GM23338 (cell line): ENCODE data around the gene LYL1.

Source experiments
- EZH2 ChIP-seq: fragments of 200-600 bp; sonication (generic); IDR thresholded peaks from one replicate; pipeline ENCODE4 v1.8.0; 2017; ENCODE audit warnings: antibody characterized with exemption, mild to moderate bottlenecking, low read depth; ENCODE audit not compliant: unreplicated experiment
- EZH2phosphoT487 ChIP-seq: fragments of 200-600 bp; sonication (generic); IDR thresholded peaks from one replicate; pipeline ENCODE4 v1.8.1; 2018; ENCODE audit warnings: antibody characterized with exemption; ENCODE audit not compliant: unreplicated experiment
- POLR2AphosphoS5 ChIP-seq: IDR thresholded peaks from 2 replicates; pipeline ENCODE4 v1.6.1; 2016; ENCODE audit warnings: antibody characterized with exemption, low read depth
- STAT1 ChIP-seq: IDR thresholded peaks from one replicate; pipeline ENCODE4 v1.6.1; 2016; ENCODE audit warnings: antibody characterized with exemption; ENCODE audit not compliant: unreplicated experiment
- ZNF114 ChIP-seq: fragments of 250-450 bp; sonication (Bioruptor Pico); IDR thresholded peaks from 2 replicates; pipeline ENCODE4 v1.5.0; 2020; ENCODE audit warnings: mild to moderate bottlenecking, moderate library complexity
- TF ChIP-seq, protein P1 (sequence below), 2 experiments: fragments of 200-600 bp in 1 of 2; sonication (generic) in 1 of 2; conservative IDR thresholded peaks; 2 replicates each; pipeline versions ENCODE4 v1.5.1 to v1.6.1; 2016 to 2017; ENCODE audit warnings: antibody characterized with exemption in 2 of 2, low read depth in 2 of 2, mild to moderate bottlenecking in 2 of 2, moderate library complexity in 1 of 2
- TF ChIP-seq, protein P2 (sequence below): IDR thresholded peaks from one replicate; pipeline ENCODE4 v1.6.1; 2018; ENCODE audit warnings: antibody characterized with exemption; ENCODE audit not compliant: unreplicated experiment

DNA sequence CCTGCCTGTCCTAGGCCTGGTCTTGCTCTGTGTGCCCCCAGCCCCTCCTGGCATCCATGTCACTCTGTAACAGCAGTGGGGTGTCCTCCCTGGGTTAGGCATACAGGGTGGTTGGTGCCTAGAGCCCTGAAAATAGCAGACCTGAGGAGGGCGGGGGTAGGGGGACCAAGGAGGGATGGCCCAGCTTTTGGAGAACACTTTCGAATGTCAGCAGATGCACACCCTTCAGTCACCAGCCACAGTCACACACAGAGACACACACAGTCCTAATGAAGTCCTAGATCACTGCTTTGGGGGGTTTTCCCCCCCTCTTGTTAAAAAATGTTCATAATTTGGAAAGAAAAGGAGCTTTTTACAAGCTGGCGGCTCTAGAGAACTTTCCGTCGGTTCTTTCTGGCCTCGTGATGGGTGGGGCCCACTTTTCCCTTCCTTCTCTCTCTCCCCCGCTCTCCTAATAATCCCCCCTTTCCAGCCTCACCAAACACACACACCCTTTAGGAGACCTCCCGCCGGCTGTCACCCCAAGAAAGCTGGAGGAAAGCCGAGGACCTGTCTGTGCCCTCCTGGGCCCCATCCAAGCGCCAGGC, 47.9 kb downstream of the LYL1 start:
- TF ChIP-seq, protein P1, sequence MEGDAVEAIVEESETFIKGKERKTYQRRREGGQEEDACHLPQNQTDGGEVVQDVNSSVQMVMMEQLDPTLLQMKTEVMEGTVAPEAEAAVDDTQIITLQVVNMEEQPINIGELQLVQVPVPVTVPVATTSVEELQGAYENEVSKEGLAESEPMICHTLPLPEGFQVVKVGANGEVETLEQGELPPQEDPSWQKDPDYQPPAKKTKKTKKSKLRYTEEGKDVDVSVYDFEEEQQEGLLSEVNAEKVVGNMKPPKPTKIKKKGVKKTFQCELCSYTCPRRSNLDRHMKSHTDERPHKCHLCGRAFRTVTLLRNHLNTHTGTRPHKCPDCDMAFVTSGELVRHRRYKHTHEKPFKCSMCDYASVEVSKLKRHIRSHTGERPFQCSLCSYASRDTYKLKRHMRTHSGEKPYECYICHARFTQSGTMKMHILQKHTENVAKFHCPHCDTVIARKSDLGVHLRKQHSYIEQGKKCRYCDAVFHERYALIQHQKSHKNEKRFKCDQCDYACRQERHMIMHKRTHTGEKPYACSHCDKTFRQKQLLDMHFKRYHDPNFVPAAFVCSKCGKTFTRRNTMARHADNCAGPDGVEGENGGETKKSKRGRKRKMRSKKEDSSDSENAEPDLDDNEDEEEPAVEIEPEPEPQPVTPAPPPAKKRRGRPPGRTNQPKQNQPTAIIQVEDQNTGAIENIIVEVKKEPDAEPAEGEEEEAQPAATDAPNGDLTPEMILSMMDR (conservative IDR thresholded peaks at IDR 0.05; ENCODE audit: low read depth in 2 of 2) = no peak
- TF ChIP-seq EZH2 (peak; percentile 54), POLR2AphosphoS5 (no peak), EZH2phosphoT487 (no peak), ZNF114 (CRISPR knock-in tag) (no peak), STAT1 (no peak)
- TF ChIP-seq, protein P2, sequence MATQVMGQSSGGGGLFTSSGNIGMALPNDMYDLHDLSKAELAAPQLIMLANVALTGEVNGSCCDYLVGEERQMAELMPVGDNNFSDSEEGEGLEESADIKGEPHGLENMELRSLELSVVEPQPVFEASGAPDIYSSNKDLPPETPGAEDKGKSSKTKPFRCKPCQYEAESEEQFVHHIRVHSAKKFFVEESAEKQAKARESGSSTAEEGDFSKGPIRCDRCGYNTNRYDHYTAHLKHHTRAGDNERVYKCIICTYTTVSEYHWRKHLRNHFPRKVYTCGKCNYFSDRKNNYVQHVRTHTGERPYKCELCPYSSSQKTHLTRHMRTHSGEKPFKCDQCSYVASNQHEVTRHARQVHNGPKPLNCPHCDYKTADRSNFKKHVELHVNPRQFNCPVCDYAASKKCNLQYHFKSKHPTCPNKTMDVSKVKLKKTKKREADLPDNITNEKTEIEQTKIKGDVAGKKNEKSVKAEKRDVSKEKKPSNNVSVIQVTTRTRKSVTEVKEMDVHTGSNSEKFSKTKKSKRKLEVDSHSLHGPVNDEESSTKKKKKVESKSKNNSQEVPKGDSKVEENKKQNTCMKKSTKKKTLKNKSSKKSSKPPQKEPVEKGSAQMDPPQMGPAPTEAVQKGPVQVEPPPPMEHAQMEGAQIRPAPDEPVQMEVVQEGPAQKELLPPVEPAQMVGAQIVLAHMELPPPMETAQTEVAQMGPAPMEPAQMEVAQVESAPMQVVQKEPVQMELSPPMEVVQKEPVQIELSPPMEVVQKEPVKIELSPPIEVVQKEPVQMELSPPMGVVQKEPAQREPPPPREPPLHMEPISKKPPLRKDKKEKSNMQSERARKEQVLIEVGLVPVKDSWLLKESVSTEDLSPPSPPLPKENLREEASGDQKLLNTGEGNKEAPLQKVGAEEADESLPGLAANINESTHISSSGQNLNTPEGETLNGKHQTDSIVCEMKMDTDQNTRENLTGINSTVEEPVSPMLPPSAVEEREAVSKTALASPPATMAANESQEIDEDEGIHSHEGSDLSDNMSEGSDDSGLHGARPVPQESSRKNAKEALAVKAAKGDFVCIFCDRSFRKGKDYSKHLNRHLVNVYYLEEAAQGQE = no peak
